HepG2 (cell line): Measurements from ENCODE around the gene VSTM5. TPM values are rescaled to one million over a fixed set of nuclear protein-coding genes. Genes with fewer than 3 reads are reported as not detected.

Experiments
- ATAC-seq: fragments of 200-7000 bp; cut with Tn5 transposase; 3 replicates; pipeline ENCODE4 v1.9.1; 2020; ENCODE audit warnings: mild to moderate bottlenecking, moderate library complexity
- BruUV-seq: library from RNA; stranded (reverse); fragments of 400-500 nt; replicated peaks from 2 replicates; lab custom pipeline; 2021; lab: Mats Ljungman, UMichigan
- CTCF ChIA-PET: fragments of 300-600 bp; formaldehyde crosslinking; extraction: SDS; loops from one replicate; lab custom pipeline; 2021; ENCODE audit warnings: low total read pairs, inconsistent platforms, low intra/inter-chr PET ratio; lab: Yijun Ruan, JAX
- POLR2A ChIA-PET: fragments of 350-600 bp; sonication (Branson Sonifier 250); formaldehyde crosslinking; loops from one replicate; lab custom pipeline; 2020; ENCODE audit warnings: antibody characterized with exemption, inconsistent platforms; lab: Yijun Ruan, JAX
- DNase-seq: peaks from one replicate; pipeline ENCODE4 v3.0.0-alpha.2; 2015; ENCODE audit warnings: low spot score
- FAIRE-seq: peaks from 3 replicates; lab custom pipeline; 2011; peaks lifted over from hg19 to GRCh38; lab: Jason Lieb, UNC
- H2AFZ ChIP-seq: one replicate; pipeline ENCODE4 v1.6.1; 2011; ENCODE audit warnings: low read length, inconsistent platforms
- H3K27ac ChIP-seq: fragments of 300-600 bp; 3 replicates; pipeline ENCODE4 v1.8.0; 2011; ENCODE audit warnings: mixed run types, mild to moderate bottlenecking, mixed read lengths, low read length, inconsistent platforms; ENCODE audit not compliant: insufficient read depth; ENCODE audit errors: extremely low read length
- H3K27me3 ChIP-seq, 2 experiments: fragments of 200-600 bp in 1 of 2; 2 replicates in 1 of 2; 3 replicates in 1 of 2; pipeline versions ENCODE4 v1.6.0 to v1.8.0; 2011; ENCODE audit warnings: low read length in 2 of 2, mild to moderate bottlenecking in 2 of 2, moderate library complexity in 2 of 2, inconsistent platforms in 1 of 2; ENCODE audit not compliant: insufficient read depth in 2 of 2, control insufficient read depth in 1 of 2
- H3K36me3 ChIP-seq, 2 experiments: fragments of 200-600 bp in 1 of 2; replicated peaks in 1 of 2; 2 replicates in 1 of 2; 3 replicates in 1 of 2; pipeline versions ENCODE4 v1.5.1 to v1.8.0; 2011; ENCODE audit warnings: low read length in 2 of 2, inconsistent platforms in 1 of 2; ENCODE audit not compliant: insufficient read depth in 2 of 2, control insufficient read depth in 1 of 2
- H3K4me1 ChIP-seq: 2 replicates; pipeline ENCODE4 v1.5.1; 2012; ENCODE audit warnings: low read length, inconsistent platforms; ENCODE audit not compliant: insufficient read depth
- H3K4me2 ChIP-seq: 2 replicates; pipeline ENCODE4 v1.6.0; 2011; ENCODE audit warnings: low read depth, low read length, inconsistent platforms
- H3K4me3 ChIP-seq, 3 experiments: fragments of 200-600 bp in 1 of 3; sonication (generic), shearing (Covaris generic) in 1 of 3; replicated peaks in 1 of 3; 2 replicates each; pipeline ENCODE4 v1.5.1; 2011 to 2016; ENCODE audit warnings: low read length in 3 of 3, inconsistent platforms in 2 of 3, low read depth in 2 of 3, mild to moderate bottlenecking in 2 of 3, control low read depth in 1 of 3, mixed read lengths in 1 of 3; ENCODE audit not compliant: insufficient read depth in 1 of 3
- H3K79me2 ChIP-seq: one replicate; pipeline ENCODE4 v1.6.1; 2011; ENCODE audit warnings: low read length, inconsistent platforms; ENCODE audit not compliant: insufficient read depth
- H3K9ac ChIP-seq: 2 replicates; pipeline ENCODE4 v1.6.0; 2011; ENCODE audit warnings: mild to moderate bottlenecking, low read depth, low read length, inconsistent platforms; ENCODE audit not compliant: insufficient read depth
- H3K9me3 ChIP-seq: 2 replicates; pipeline ENCODE4 v1.5.1; 2012; ENCODE audit warnings: mild to moderate bottlenecking, low read length
- H4K20me1 ChIP-seq: 2 replicates; pipeline ENCODE4 v1.6.0; 2011; ENCODE audit warnings: inconsistent platforms, mild to moderate bottlenecking, low read length, moderate library complexity; ENCODE audit not compliant: insufficient read depth
- BCL6 ChIP-seq: IDR thresholded peaks from 2 replicates; pipeline ENCODE4 v1.6.1; 2016; ENCODE audit warnings: missing genetic modification reagents, missing compliant biosample characterization
- CEBPG ChIP-seq: IDR thresholded peaks from 2 replicates; pipeline ENCODE4 v1.6.1; 2016
- CREB1 ChIP-seq, 2 experiments: fragments of 450-650 bp in 1 of 2; IDR thresholded peaks; 2 replicates each; pipeline ENCODE4 v1.6.1; 2016 to 2017; ENCODE audit warnings: control low read depth in 1 of 2, mild to moderate bottlenecking in 1 of 2, missing compliant biosample characterization in 1 of 2, missing genetic modification characterization in 1 of 2
- KDM5A ChIP-seq: fragments of 200-600 bp; sonication (generic); IDR thresholded peaks from 2 replicates; pipeline ENCODE4 v1.7.0; 2018; ENCODE audit warnings: antibody characterized with exemption, mild to moderate bottlenecking, low read length, borderline replicate concordance
- SMYD3 ChIP-seq: sonication (generic); formaldehyde crosslinking; IDR thresholded peaks from 2 replicates; pipeline ENCODE4 v1.8.1; 2023; ENCODE audit warnings: mild to moderate bottlenecking, missing genetic modification reagents
- ZFP90 ChIP-seq: sonication (generic); formaldehyde crosslinking; IDR thresholded peaks from 2 replicates; pipeline ENCODE4 v1.8.0; 2022; ENCODE audit warnings: missing genetic modification reagents, mild to moderate bottlenecking, inconsistent platforms, borderline replicate concordance
- ZNF235 ChIP-seq: sonication (generic); formaldehyde crosslinking; IDR thresholded peaks from 2 replicates; pipeline ENCODE4 v1.8.1; 2023; ENCODE audit warnings: mild to moderate bottlenecking, missing genetic modification reagents, borderline replicate concordance
- ZNF569 ChIP-seq: sonication (generic); formaldehyde crosslinking; IDR thresholded peaks from 2 replicates; pipeline ENCODE4 v1.5.0; 2020; ENCODE audit warnings: mild to moderate bottlenecking, missing genetic modification reagents, moderate library complexity, borderline replicate concordance
- ZNF761 ChIP-seq: sonication (generic); formaldehyde crosslinking; conservative IDR thresholded peaks from 2 replicates; pipeline ENCODE4 v1.4.0; 2020; ENCODE audit warnings: mild to moderate bottlenecking, missing genetic modification reagents
- WGBS: methylation state at CpG from one replicate; pipeline ENCODE4 v1.1.6; 2017; ENCODE audit warnings: low lambda C conversion rate; 5-methylcytosine and 5-hydroxymethylcytosine counted together
- in situ Hi-C: cut with HindIII; loops from 2 replicates; pipeline ENCODE4 v1.10.0; 2017; ENCODE audit warnings: low pct_unique_long_range_greater_than_20kb; ENCODE audit not compliant: extremely low pct_ligation_motif_present
- intact Hi-C: fragments of 100-400 bp; cut with micrococcal nuclease; formaldehyde crosslinking; loops from one replicate; pipeline ENCODE4 v1.10.0; 2022; ENCODE audit not compliant: unreplicated experiment
- polyA plus RNA-seq, 8 experiments: library from polyadenylated mRNA; depleted of rRNA in 3 of 8; stranded (reverse) in 7 of 8; unstranded in 1 of 8; fragments of >200 nt; fragmentation: Illumina TruSeq in 4 of 8; extraction: Trizol in 4 of 8; gene quantifications; 2 replicates each; pipeline versions ENCODE4 v1.2.1 to v1.2.3, GENCODE V29; 2011 to 2016; ENCODE audit warnings: low read depth in 4 of 8, missing spikeins in 1 of 8, mixed read lengths in 1 of 8; ENCODE audit not compliant: insufficient read depth in 1 of 8
- total RNA-seq, 5 experiments: library from RNA; depleted of rRNA; stranded (reverse); fragments of >200 nt; fragmentation: Illumina TruSeq; extraction: Trizol; gene quantifications; 2 replicates each; pipeline ENCODE4 v1.2.3, GENCODE V29; 2016; ENCODE audit warnings: low read depth in 1 of 5
- TF ChIP-seq, protein P1 (sequence below): sonication (generic); formaldehyde crosslinking; IDR thresholded peaks from 2 replicates; pipeline ENCODE4 v1.8.1; 2022; ENCODE audit warnings: mild to moderate bottlenecking, missing genetic modification reagents

Gene VSTM5
- total and polyA plus RNA-seq, 2 of the 13 experiments (the other 11 are each of a cell fraction or from before 2014, with no cell fraction given) = not detected

DNA sequence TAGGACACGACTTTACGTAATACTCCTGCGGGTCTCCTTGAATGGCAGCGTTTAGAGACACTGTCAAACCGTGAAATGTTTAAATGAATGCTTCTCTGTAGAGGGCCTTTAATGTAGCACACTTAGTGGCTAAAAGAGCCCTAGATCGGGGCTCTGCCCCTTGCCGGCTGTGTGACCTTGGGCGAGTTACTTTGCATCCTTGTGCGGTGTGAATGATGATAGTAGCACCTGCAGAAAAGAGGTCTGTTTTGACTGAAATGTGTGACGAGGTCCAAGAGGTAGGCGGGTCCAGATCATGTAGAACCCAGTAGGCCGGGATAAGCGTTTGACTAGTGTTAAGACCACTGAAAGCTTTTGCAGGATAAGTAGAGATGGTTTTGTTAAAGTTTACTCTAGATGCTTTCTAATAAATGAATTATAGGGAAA is 65.5 kb downstream of the VSTM5 start:
- no TSS peak for BruUV-seq
- H3K27ac ChIP-seq = peak overlapping the region; percentile 90
- peak; percentile 40; the same call in 1 of the 2 replicates for TF ChIP-seq KDM5A
- 0 out of 2 replicates have a peak, but pooled peaks have one; percentile 11 for TF ChIP-seq ZNF761 (CRISPR knock-in tag)
- TF ChIP-seq ZNF569 = 0 out of 2 replicates have a peak, but pooled peaks have one; percentile 12
- TF ChIP-seq CREB1 (IDR thresholded peaks at IDR 0.05) = peak; percentile 41; the same call in 1 of the 2 replicates
- no peak for TF ChIP-seq CREB1 (CRISPR knock-in tag; IDR thresholded peaks at IDR 0.05)
- 0 out of 2 replicates have a peak, but pooled peaks have one; percentile 20 for TF ChIP-seq CEBPG
- TF ChIP-seq ZNF235 (CRISPR knock-in tag) = 0 out of 2 replicates have a peak, but pooled peaks have one; percentile 5
- no peak for TF ChIP-seq BCL6
- peak; percentile 0; the same call in 1 of the 2 replicates for TF ChIP-seq SMYD3 (CRISPR knock-in tag)
- TF ChIP-seq, protein P1, sequence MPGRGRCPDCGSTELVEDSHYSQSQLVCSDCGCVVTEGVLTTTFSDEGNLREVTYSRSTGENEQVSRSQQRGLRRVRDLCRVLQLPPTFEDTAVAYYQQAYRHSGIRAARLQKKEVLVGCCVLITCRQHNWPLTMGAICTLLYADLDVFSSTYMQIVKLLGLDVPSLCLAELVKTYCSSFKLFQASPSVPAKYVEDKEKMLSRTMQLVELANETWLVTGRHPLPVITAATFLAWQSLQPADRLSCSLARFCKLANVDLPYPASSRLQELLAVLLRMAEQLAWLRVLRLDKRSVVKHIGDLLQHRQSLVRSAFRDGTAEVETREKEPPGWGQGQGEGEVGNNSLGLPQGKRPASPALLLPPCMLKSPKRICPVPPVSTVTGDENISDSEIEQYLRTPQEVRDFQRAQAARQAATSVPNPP (CRISPR knock-in tag) = 0 out of 2 replicates have a peak, but pooled peaks have one; percentile 43
- no peak for TF ChIP-seq ZFP90 (CRISPR knock-in tag)
- H3K9ac ChIP-seq = peak overlapping the region; percentile 91
- no peak overlapping the region for H2AFZ ChIP-seq
- intact Hi-C loops = loop anchor here (1.0 to 5.0 kb wide), 2 partner anchors 43 to 553 kb away; no protein-coding TSS in a partner anchor
- POLR2A ChIA-PET = interaction anchor here (1.6 to 2.5 kb wide), 2 partner anchors 10 to 43 kb away, joined by 7 to 10 read pairs; partner anchors contain the start of genes C11orf54 and TAF1D
- DNase-seq = no peak
- CTCF ChIA-PET = no interaction called here
- under 1% methylated on average over 11 of the region's 13 CpGs for WGBS
- peaks cover 6 to 19% of the 10 kb centered on the region in 2 experiments for H3K36me3 ChIP-seq
- in situ Hi-C loops = loop anchor here (5.0 kb wide), 1 partner anchor 43 kb away; the partner anchor contains the start of genes C11orf54 and TAF1D
- peak; percentile 15 for ATAC-seq
- H3K79me2 ChIP-seq = peaks cover 58% of the 10 kb centered on the region
- H3K4me1 ChIP-seq = peaks cover 32% of the 10 kb centered on the region
- no peaks in the 10 kb centered on the region for H3K9me3 ChIP-seq
- peaks cover 35% of the 10 kb centered on the region for H4K20me1 ChIP-seq
- peak overlapping the region; percentile 84 for H3K4me2 ChIP-seq
- no peaks in the 10 kb centered on the region; a peak in 1 of 5 replicates for H3K27me3 ChIP-seq
- peak overlapping the region; percentile 85 to 93 (median 93) for H3K4me3 ChIP-seq
- no peak for FAIRE-seq
